ENCODE measurements around the gene BCKDK.

The BCKDK gene

GRCh38 chr16:31108035-31108793 is at the start of gene BCKDK:
Gene BCKDK (plus strand): TSS chr16:31108386. CDS start chr16:31109224, 838 bp downstream.
- peak; percentile 86 for DNase-seq (ENCODE audit: low spot score)

- no peak for DNase-seq (ENCODE audit: low spot score)
Measured at GRCh38 chr16:31061126-31061812, 46.9 kb upstream of the BCKDK start.

DNA sequence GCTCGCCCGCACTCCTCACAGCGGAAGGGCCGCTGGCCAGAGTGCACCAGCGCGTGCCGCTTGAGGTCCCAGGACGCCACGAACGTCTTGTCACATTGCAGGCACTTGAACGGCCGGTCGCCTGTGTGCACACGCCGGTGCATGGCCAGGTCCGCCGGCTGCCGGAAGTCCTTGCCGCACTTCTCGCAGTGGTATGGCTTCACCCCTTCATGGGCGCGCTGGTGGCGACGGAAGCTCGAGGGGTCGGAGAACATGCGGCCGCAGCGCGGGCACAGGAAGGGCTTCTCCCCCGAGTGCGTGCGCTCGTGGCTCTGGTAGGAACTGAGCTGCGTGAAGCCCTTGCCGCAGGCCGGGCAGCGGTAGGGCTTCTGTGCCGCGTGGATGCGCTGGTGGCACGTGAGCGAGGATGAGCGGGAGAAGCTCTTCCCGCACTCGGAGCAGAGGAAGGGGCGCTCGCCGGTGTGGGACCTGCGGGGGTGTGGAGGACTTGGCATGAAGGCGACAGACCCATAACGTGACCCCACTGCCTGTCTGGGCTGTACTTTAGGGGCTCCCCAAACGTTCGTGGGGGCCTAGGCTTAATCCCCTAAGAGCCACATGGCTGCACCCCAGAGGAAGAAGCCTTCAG is 46.3 kb upstream of the BCKDK start:
- no peak for DNase-seq (ENCODE audit: low spot score)

GRCh38 chr16:31063495-31063842 is 44.7 kb upstream of the BCKDK start:
- no peak for DNase-seq (ENCODE audit: low spot score)

DNA sequence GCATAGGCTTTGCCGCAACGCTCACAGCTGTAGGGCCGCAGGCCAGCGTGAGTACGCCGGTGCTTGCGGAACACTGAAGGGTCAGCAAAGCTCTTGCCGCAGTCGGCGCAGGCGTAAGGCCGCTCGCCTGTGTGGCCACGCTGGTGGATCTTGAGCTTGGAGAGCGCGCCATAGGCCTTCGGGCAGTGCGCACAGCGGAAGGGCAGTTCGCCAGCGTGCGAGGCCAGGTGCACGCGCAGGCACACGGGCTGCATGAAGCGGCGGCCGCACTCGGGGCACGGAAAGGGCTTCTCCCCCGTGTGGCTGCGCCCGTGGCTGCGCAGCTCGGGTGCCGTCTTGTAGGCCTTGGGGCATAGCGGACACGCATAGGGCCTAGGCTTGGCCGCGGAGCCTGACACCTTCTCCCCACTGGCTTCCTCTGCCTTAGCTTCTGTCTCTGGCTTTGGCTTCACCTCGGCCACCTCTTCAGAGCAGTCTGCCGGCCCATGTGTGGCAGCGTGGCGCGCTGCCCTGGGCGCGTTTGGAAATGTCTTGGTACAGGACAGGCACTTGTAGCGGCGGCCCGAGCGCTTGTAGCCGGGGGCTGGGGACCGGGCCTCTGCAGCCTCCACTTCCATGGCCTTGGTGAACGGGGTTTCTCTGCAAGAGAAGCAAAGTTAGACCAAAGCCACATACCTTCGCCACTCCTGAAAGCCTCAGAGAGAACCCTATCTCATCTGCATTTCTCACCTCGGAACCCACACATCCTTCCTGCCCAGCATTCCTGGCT is 44.2 kb upstream of the BCKDK start:
- DNase-seq (ENCODE audit: low spot score): no peak

GRCh38 chr16:31064882-31065461 is 43.2 kb upstream of the BCKDK start:
- no peak for DNase-seq (ENCODE audit: low spot score)

- no peak for DNase-seq (ENCODE audit: low spot score)
Measured at GRCh38 chr16:31067342-31067741, 40.8 kb upstream of the BCKDK start.

DNA sequence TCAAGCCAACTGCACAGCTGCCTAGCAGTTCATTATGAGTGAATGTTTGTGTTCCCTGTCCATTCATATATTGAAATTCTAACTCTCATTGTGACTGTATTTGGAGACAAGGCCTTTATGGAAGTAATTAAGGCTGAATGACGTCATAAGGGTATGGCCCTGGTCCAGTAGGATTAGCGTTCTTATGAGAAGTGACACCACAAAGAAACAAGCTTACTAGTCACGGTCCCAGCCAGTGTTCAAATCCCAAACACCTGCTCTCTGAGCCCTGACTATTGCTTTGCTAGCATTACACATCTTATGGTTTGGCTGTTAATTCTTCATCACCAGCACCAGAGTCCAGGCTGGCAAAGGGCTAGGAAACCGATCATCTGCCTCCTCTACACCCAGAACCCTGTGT is 36.3 kb upstream of the BCKDK start:
- no peak for DNase-seq (ENCODE audit: low spot score)

- DNase-seq (ENCODE audit: low spot score): peak; percentile 39
Measured at GRCh38 chr16:31072540-31073141, 35.5 kb upstream of the BCKDK start.

DNA sequence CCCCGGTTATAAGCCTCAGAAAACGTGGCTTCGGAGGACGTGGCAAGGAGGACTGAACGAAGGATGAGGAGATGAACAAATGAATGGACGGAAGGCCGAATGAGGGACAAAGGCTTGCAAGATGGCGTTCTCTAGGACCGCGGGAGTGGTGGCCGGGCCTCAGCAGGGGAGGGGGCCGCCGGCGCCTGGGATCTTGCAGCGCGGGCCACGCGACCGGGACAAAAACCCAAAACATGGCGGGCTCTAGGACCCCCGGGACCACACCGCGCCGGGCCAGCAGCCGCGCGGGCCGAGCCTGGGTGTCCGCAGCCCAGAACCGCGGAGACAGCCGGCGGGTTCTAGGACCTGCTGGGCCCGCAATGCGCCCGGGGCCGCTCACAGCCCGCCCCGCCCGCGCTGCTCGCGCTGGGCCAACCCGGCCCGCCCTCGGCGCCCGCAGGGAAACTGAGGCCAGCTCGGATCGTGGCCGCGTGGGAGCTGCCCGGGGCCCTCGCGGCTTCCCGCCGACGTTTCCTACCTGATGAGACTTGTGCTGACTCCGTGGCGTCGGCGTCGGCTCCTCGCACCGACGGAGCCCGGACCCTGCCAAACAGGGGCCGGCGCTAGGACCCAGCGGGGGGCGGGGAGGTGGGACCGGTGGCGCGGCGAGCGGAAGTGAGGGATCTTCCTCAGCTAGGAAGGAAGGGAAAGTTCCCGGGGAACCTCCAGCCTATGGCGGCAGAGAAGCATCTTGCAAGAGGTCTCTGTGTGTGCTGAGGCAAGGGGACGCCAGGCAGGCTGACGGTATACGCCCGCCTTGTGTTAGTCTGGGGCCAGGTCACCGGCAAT is 34.8 kb upstream of the BCKDK start:
- DNase-seq (ENCODE audit: low spot score): peak; percentile 93

- DNase-seq (ENCODE audit: low spot score): peak; percentile 100
Measured at GRCh38 chr16:31073970-31074813, 34.0 kb upstream of the BCKDK start, which contains the start of the genes ZNF646 and ZNF668. Gene ZNF646 (plus strand): TSS chr16:31074422. CDS start chr16:31076325, 1,903 bp downstream. Gene ZNF668 (minus strand): TSS chr16:31074240. CDS start chr16:31064459, 9,781 bp downstream.

DNA sequence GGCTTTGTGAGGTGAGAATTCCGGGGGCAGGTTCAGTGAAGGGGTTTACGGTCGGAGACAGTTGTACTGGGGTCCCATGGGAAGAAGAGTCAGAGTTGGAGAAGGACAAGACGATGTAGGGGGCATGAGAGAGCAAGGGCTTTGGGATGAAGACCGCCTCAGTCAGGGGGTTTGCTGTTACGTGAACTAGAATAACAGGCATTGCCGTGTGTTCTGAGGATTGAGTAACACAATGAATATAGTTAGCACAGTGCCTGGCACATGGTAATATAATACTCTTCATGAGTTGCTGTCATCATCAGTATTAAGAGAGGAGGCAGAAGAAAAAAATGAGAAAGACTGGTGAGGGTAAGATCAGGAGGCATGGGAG is 33.4 kb upstream of the BCKDK start:
- DNase-seq (ENCODE audit: low spot score): no peak

DNA sequence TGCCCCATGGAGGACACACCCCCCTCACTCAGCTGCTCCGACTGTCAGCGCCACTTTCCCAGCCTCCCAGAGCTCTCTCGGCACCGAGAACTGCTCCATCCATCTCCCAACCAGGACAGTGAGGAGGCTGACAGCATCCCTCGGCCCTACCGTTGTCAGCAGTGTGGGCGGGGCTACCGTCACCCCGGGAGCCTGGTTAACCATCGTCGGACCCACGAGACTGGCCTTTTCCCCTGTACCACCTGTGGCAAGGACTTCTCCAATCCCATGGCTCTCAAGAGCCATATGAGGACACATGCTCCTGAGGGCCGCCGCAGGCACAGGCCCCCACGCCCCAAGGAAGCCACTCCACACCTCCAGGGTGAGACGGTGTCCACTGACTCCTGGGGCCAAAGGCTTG is 31.9 kb upstream of the BCKDK start:
- DNase-seq (ENCODE audit: low spot score): no peak

GRCh38 chr16:31077024-31077423 is 31.2 kb upstream of the BCKDK start:
- no peak for DNase-seq (ENCODE audit: low spot score)

DNA sequence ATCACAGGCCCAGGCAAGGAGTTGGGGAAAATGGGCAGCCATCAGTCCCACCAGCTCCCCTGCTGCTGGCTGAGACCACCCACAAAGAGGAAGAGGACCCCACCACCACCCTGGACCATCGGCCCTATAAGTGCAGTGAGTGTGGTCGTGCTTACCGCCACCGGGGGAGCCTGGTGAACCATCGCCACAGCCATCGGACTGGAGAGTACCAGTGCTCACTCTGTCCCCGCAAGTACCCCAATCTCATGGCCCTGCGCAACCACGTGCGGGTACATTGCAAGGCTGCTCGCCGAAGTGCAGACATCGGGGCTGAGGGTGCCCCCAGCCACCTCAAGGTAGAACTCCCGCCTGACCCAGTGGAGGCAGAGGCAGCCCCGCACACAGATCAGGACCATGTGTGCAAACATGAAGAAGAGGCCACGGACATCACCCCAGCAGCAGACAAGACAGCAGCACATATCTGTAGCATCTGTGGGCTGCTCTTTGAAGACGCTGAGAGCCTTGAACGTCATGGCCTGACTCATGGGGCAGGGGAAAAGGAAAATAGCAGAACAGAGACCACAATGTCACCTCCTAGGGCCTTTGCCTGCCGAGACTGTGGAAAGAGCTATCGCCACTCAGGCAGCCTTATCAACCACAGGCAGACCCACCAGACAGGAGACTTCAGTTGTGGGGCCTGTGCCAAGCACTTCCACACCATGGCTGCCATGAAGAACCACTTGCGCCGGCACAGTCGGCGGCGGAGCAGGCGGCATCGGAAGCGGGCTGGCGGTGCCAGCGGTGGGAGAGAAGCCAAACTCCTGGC is 30.4 kb upstream of the BCKDK start:
- no peak for DNase-seq (ENCODE audit: low spot score)

- DNase-seq (ENCODE audit: low spot score): no peak
Measured at GRCh38 chr16:31078597-31079341, 29.4 kb upstream of the BCKDK start.

DNA sequence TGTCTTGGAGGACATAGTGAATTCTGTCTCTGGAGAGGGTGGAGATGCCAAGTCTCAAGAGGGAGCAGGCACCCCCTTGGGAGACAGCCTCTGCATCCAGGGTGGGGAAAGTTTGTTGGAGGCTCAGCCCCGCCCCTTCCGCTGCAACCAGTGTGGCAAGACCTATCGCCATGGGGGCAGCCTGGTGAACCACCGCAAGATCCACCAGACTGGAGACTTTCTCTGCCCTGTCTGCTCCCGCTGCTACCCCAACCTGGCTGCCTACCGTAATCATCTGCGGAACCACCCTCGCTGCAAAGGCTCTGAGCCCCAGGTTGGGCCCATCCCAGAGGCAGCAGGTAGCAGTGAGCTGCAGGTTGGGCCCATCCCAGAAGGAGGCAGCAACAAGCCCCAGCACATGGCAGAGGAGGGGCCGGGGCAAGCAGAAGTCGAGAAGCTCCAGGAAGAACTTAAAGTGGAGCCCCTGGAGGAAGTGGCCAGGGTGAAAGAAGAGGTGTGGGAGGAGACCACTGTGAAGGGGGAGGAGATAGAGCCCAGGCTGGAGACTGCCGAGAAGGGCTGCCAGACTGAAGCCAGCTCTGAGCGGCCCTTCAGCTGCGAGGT is 28.7 kb upstream of the BCKDK start:
- DNase-seq (ENCODE audit: low spot score): no peak

Measured in Ammon's horn (tissue), 1 donor.